ENCODE data around the gene CTTNBP2NL. TPM values are rescaled to one million over a fixed set of nuclear protein-coding genes. Genes with fewer than 3 reads are reported as not detected.

CTTNBP2NL gene
- total and polyA plus RNA-seq, 10 of the 15 experiments (the other 5 are each of a cell fraction or from before 2014, with no cell fraction given) = 2.1 to 11.3 (median 5.6) TPM

DNA sequence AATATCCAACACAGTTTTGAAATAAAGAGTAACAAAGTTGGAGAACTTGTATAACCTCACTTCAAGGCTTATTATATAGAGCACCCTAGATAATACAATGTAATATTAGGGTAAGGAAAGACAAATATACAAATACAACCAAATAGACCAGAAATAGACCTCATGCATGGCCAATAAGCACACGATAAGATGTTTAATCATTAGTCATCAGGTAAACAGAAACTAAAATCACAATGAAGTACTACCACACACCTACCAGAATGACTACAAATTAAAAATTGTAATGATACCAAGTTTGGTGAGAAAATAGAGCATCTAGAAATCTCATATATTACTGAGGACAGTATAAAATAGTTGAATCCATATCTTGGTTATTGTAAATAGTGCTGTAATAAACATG is 20.3 kb upstream of the CTTNBP2NL start (continued):
- TF ChIP-seq, protein P1, sequence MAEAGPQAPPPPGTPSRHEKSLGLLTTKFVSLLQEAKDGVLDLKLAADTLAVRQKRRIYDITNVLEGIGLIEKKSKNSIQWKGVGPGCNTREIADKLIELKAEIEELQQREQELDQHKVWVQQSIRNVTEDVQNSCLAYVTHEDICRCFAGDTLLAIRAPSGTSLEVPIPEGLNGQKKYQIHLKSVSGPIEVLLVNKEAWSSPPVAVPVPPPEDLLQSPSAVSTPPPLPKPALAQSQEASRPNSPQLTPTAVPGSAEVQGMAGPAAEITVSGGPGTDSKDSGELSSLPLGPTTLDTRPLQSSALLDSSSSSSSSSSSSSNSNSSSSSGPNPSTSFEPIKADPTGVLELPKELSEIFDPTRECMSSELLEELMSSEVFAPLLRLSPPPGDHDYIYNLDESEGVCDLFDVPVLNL (IDR thresholded peaks at IDR 0.05; ENCODE audit: low read depth, low read length) = no peak
- TF ChIP-seq NBN (IDR thresholded peaks at IDR 0.05) (no peak), HDGF (IDR thresholded peaks at IDR 0.05) (no peak), EED (IDR thresholded peaks at IDR 0.05; ENCODE audit: low read depth) (no peak), ZNF384 (IDR thresholded peaks at IDR 0.05; ENCODE audit: borderline replicate concordance, low read depth, low read length) (no peak), SIN3A (IDR thresholded peaks at IDR 0.05; ENCODE audit: low read depth, low read length) (no peak)

DNA sequence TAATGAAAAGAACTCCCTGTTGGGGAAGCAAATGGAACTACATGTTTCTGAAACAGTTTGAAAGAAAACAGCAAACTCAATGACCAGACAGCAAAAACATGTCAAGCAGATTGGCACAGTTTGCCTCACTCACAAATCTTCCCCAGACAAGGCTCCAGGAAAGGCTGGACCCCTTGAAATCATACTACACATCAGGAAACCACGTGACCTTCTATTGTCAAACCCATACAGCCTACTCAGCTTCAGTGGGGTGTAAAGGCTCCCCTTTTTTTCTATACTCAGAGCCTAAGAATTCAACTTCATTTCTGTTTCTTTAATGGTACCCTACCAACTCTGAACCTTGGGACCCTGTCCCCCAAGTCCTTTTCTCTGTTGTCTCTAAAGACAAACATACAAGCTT is 15.7 kb upstream of the CTTNBP2NL start:
- RAD21 ChIA-PET (ENCODE audit: unreplicated experiment) = interaction anchor here (1.2 kb wide), 1 partner anchor 11 kb away, joined by 5 read pairs; no protein-coding TSS in a partner anchor
- in situ Hi-C loops (cut with MboI) = no loop called here

More for the DNA sequence above, 15.7 kb upstream of the CTTNBP2NL start:
- Histone ChIP-seq H2AFZ (ENCODE audit: control insufficient read depth, low read depth, low read length) (no peak overlapping the region), H3K36me3 (ENCODE audit: control insufficient read depth in 2 of 2, insufficient read depth in 2 of 2, low read length in 1 of 2) (no peaks in the 10 kb centered on the region), H3K79me2 (ENCODE audit: control insufficient read depth, insufficient read depth, low read length) (no peaks in the 10 kb centered on the region), H3K4me1 (ENCODE audit: control insufficient read depth, insufficient read depth, low read length) (no peaks in the 10 kb centered on the region), H3K27ac (ENCODE audit: control insufficient read depth, insufficient read depth) (no peak overlapping the region), H3K27me3 (replicated peaks in 1 of 2; ENCODE audit: control insufficient read depth in 2 of 2, insufficient read depth in 2 of 2, low read length in 1 of 2) (peaks cover 0 to 4% of the 10 kb centered on the region in 2 experiments; a peak in 1 of 4 replicates), H3K4me3 (no peak overlapping the region), H3K4me2 (ENCODE audit: control insufficient read depth, insufficient read depth) (no peak overlapping the region), H3K9ac (ENCODE audit: control insufficient read depth, insufficient read depth, low read length) (no peak overlapping the region), H3K9me3 (replicated peaks; ENCODE audit: control insufficient read depth, insufficient read depth, low read length) (no peaks in the 10 kb centered on the region; the same call in 2 of the 3 replicates), H4K20me1 (ENCODE audit: control insufficient read depth, insufficient read depth) (no peaks in the 10 kb centered on the region)
- no peak for ATAC-seq
- no peak for DNase-seq (ENCODE audit: low read depth, low spot score)
- intact Hi-C loops (cut with micrococcal nuclease; ENCODE audit: unreplicated experiment) = no loop called here
- CTCF ChIA-PET = interaction anchor here (1.4 to 2.9 kb wide), 4 partner anchors 10 to 122 kb away, joined by 4 to 21 read pairs (median 8); no protein-coding TSS in a partner anchor
- POLR2A ChIA-PET = no interaction called here
- 0% methylated on average over 1 of the region's 1 CpG for WGBS (ENCODE audit: insufficient coverage, insufficient replicate concordance, low lambda C conversion rate, missing lambda C conversion rate)
- FAIRE-seq = no peak
- TF ChIP-seq DPF2 (IDR thresholded peaks at IDR 0.05) (no peak), ZNF384 (IDR thresholded peaks at IDR 0.05; ENCODE audit: borderline replicate concordance, low read depth, low read length) (no peak), RFX5 (IDR thresholded peaks at IDR 0.05; ENCODE audit: low read depth, low read length) (no peak), RAD51 (IDR thresholded peaks at IDR 0.05) (peak; percentile 36; the same call in 1 of the 2 replicates), ZZZ3 (IDR thresholded peaks at IDR 0.05; ENCODE audit: control insufficient read depth, insufficient read length, low read depth) (no peak)
- SMC1A ChIA-PET (ENCODE audit: uncharacterized antibody, unreplicated experiment) = interaction anchor here (0.8 to 1.8 kb wide), 3 partner anchors 8 to 234 kb away, joined by 3 to 7 read pairs (median 5); no protein-coding TSS in a partner anchor
- BruUV-seq (replicated peaks) = no TSS peak
